Stimulated activated CD8-positive, alpha-beta memory T cell treated with anti-CD3 and anti-CD28 coated beads, Interleukin-4, amount 100 ng/mL, for 48 hours (primary cell): Measurements from ENCODE around the gene NHP2.

Experiments used
- DNase-seq: peaks from one replicate; pipeline ENCODE4 v3.0.0-alpha.2; 2020

The NHP2 gene

GRCh38 chr5:178174456-178174855 lies 20.8 kb upstream of the NHP2 start:
- DNase-seq: no peak

GRCh38 chr5:178170455-178170854 lies 16.8 kb upstream of the NHP2 start:
- DNase-seq: no peak

- no peak for DNase-seq
These were observed 11.9 kb upstream of the NHP2 start for GRCh38 chr5:178165581-178165980.

GRCh38 chr5:178163772-178164735 lies 10.4 kb upstream of the NHP2 start:
- peak; percentile 99 for DNase-seq

- DNase-seq: no peak
These were observed 8.8 kb upstream of the NHP2 start for GRCh38 chr5:178162481-178162880.

GRCh38 chr5:178160176-178160575 lies 6.5 kb upstream of the NHP2 start:
- no peak for DNase-seq

GRCh38 chr5:178155065-178155464 lies 1.4 kb upstream of the NHP2 start:
- DNase-seq: no peak

- no peak for DNase-seq
These were observed 917 bp downstream of the NHP2 start for GRCh38 chr5:178152491-178153444.

- no peak for DNase-seq
These were observed 2.5 kb downstream of the NHP2 start for GRCh38 chr5:178150977-178151734.

GRCh38 chr5:178149199-178149932 lies 4.3 kb downstream of the NHP2 start:
- peak; percentile 43 for DNase-seq

- no peak for DNase-seq
These were observed 6.3 kb downstream of the NHP2 start for GRCh38 chr5:178147406-178147805.

- peak; percentile 81 for DNase-seq
These were observed 7.5 kb downstream of the NHP2 start for GRCh38 chr5:178145965-178146820.

GRCh38 chr5:178143901-178144300 lies 9.8 kb downstream of the NHP2 start:
- no peak for DNase-seq

GRCh38 chr5:178143246-178143645 lies 10.4 kb downstream of the NHP2 start:
- DNase-seq: no peak

GRCh38 chr5:178142642-178143041 lies 11.0 kb downstream of the NHP2 start:
- no peak for DNase-seq

GRCh38 chr5:178141550-178141949 lies 12.1 kb downstream of the NHP2 start:
- DNase-seq: no peak

GRCh38 chr5:178137991-178138390 lies 15.7 kb downstream of the NHP2 start:
- no peak for DNase-seq

GRCh38 chr5:178136990-178137389 lies 16.7 kb downstream of the NHP2 start:
- DNase-seq: no peak

- DNase-seq: no peak
These were observed 22.2 kb downstream of the NHP2 start for GRCh38 chr5:178131446-178131996.

GRCh38 chr5:178130576-178131445 lies 22.9 kb downstream of the NHP2 start, which contains the start of gene RMND5B:
TSS of gene RMND5B (plus strand) at chr5:178131014. CDS start at chr5:178138120, 7,106 bp downstream.
- DNase-seq: peak; percentile 87
